ENCODE data around the gene PON3. TPM values are rescaled to one million over a fixed set of nuclear protein-coding genes. Genes with fewer than 3 reads are reported as not detected.
A peak's percentile ranks its signal among the peaks of the same experiment; 100 is the strongest.

PON3 gene
- total RNA-seq, 3 donors from 2014 or later, result 3.2 to 8.2 (median 4.2) TPM

- intact Hi-C loops (cut with DNase I, micrococcal nuclease), result no loop called here
- ATAC-seq, result no peak
- DNase-seq, result no peak
- no peaks in the 10 kb centered on the region for H3K4me1 ChIP-seq (ENCODE audit: low read depth)
- no peak overlapping the region for H3K4me3 ChIP-seq
- no peaks in the 10 kb centered on the region for H3K9me3 ChIP-seq
- H3K36me3 ChIP-seq (ENCODE audit: low read depth), result no peaks in the 10 kb centered on the region
- no peak for TF ChIP-seq CTCF (IDR thresholded peaks at IDR 0.05)
These were observed 57.3 kb downstream of the PON3 start for GRCh38 chr7:95338832-95339231.

DNA sequence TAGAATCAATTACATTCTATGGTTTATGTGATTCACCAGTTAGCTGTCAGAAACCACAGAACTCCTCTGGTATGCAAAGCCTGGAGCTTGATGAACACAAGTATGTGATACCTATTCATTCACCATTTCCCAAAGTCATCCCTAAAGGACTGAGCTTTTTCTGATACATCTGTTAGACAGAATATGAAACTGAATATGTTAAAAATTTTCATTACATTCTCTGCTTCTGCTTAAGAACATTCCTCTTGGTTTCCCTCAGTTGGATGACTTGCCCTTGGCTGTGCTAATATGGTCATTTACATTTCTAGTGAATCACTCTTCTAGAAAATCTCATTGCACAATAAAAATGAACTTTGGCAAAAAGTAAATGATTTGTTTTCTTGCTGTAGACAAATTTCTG is 61.1 kb downstream of the PON3 start:
- no peak for TF ChIP-seq CTCF (IDR thresholded peaks at IDR 0.05)
- DNase-seq, result no peak
- no peak for ATAC-seq
- Histone ChIP-seq H3K36me3 (ENCODE audit: low read depth) (no peaks in the 10 kb centered on the region), H3K4me3 (no peak overlapping the region), H3K4me1 (ENCODE audit: low read depth) (no peaks in the 10 kb centered on the region), H3K9me3 (no peaks in the 10 kb centered on the region)
- intact Hi-C loops (cut with DNase I, micrococcal nuclease), result no loop called here

DNA sequence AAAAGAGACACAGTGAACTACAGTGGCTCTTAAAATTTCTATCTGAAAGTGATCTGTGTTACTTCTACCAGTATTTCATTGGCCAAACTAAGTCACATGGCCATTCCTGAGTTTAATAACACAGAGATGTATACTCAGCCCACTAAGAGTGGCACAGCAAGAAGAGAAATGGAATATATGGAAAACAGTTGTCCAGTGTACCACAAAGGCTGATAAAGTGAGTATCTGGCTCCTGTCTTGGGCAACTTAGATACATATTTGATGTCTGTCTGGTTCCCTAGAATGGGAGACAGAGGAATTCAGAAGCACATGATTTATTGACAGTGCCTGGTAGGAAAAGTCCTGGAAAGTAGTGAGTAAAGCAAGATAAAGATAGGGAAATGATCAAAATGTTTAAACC is 61.7 kb downstream of the PON3 start:
- H3K9me3 ChIP-seq, result no peaks in the 10 kb centered on the region
- DNase-seq, result no peak
- H3K36me3 ChIP-seq (ENCODE audit: low read depth), result no peaks in the 10 kb centered on the region
- intact Hi-C loops (cut with DNase I, micrococcal nuclease), result no loop called here
- ATAC-seq, result no peak
- TF ChIP-seq CTCF (IDR thresholded peaks at IDR 0.05), result no peak
- no peaks in the 10 kb centered on the region for H3K4me1 ChIP-seq (ENCODE audit: low read depth)
- no peak overlapping the region for H3K4me3 ChIP-seq

GRCh38 chr7:95330961-95331337 is 65.2 kb downstream of the PON3 start:
- DNase-seq (no peak), ATAC-seq (no peak)

DNA sequence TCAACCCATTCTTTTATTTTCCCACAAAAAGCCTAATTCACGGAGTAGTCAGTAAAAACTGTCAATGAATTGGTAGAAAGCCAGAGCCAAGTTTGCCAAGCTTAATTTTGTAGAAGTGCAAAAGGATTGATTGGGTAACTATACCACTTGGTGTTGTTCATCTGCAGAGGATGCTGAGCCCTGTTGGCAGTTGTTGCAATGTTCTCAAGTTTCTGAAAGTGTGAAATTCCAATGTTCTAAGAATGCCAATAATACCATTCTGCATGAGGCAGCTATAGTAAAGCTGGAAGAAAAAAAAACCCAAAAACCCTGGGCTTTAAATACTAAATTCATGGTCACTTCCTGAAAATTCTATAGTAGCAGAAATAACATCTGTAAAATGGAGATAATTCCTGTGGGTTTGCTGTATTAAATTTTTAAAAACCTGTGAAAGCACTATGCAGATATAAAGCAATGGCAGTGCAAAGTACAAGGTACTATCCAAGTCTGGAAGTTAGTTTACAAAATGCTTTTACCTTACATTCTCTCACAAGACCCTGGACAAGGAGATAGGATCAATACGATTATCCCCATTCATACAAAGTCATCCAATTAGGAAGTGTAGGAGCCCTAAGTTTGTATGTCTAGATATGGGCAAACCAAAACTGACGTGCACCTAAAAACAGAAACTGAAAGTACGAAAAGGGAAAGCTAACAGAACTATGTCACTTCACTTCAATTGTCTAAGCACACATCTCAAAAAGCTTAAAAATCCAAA is 65.8 kb downstream of the PON3 start:
- Histone ChIP-seq H3K4me1 (ENCODE audit: low read depth) (no peaks in the 10 kb centered on the region), H3K9me3 (no peaks in the 10 kb centered on the region), H3K4me3 (no peak overlapping the region), H3K36me3 (ENCODE audit: low read depth) (no peaks in the 10 kb centered on the region)
- ATAC-seq, result peak; percentile 55
- intact Hi-C loops (cut with DNase I, micrococcal nuclease), result no loop called here
- no peak for DNase-seq
- no peak for TF ChIP-seq CTCF (IDR thresholded peaks at IDR 0.05)

More at GRCh38 chr7:95330961-95331337, 65.2 kb downstream of the PON3 start:
- intact Hi-C loops (cut with DNase I, micrococcal nuclease), result no loop called here
- Histone ChIP-seq H3K4me1 (ENCODE audit: low read depth) (no peaks in the 10 kb centered on the region), H3K4me3 (no peak overlapping the region), H3K36me3 (ENCODE audit: low read depth) (no peaks in the 10 kb centered on the region), H3K9me3 (no peaks in the 10 kb centered on the region)
- no peak for TF ChIP-seq CTCF (IDR thresholded peaks at IDR 0.05)

All from mucosa of descending colon (tissue), 3 donors.